Cardiac muscle cell (in vitro differentiated cells and primary cell): ENCODE results near the gene TRAF6. TPM values are rescaled to one million over a fixed set of nuclear protein-coding genes. Genes with fewer than 3 reads are reported as not detected.

Experiments used
- DNase-seq, 2 donors: peaks; one replicate each; pipeline versions ENCODE4 v3.0.0 to v3.0.0-alpha.2; 2010 to 2017; ENCODE audit warnings: low read depth in 1 of 2, low spot score in 1 of 2
- H3K27ac ChIP-seq: fragments of 200-600 bp; sonication (generic); 2 replicates; pipeline ENCODE4 v1.5.1; 2016
- H3K27me3 ChIP-seq: fragments of 200-600 bp; sonication (generic); 2 replicates; pipeline ENCODE4 v1.6.0; 2016; ENCODE audit warnings: control low read depth
- H3K36me3 ChIP-seq: fragments of 200-600 bp; sonication (generic); 2 replicates; pipeline ENCODE4 v1.5.1; 2016; ENCODE audit warnings: control low read depth
- H3K4me1 ChIP-seq: fragments of 200-600 bp; sonication (generic); 2 replicates; pipeline ENCODE4 v1.8.1; 2017; ENCODE audit warnings: low read depth, mild to moderate bottlenecking, mixed run types
- H3K4me3 ChIP-seq: fragments of 200-600 bp; sonication (generic); 2 replicates; pipeline ENCODE4 v1.5.1; 2016; ENCODE audit warnings: mild to moderate bottlenecking
- H3K9me3 ChIP-seq: fragments of 200-600 bp; sonication (generic); 2 replicates; pipeline ENCODE4 v1.5.1; 2017; ENCODE audit warnings: low read depth, mild to moderate bottlenecking, control low read depth
- polyA plus RNA-seq: library from polyadenylated mRNA; unstranded; fragments of >200 nt; fragmentation: Nextera tagmentation; extraction: Ambion mirVana; gene quantifications from 2 replicates; pipeline ENCODE4 v1.2.1, GENCODE V29; 2016
- total RNA-seq: library from RNA; depleted of rRNA; stranded (reverse); fragments of >200 nt; gene quantifications from 2 replicates; pipeline ENCODE4 v1.2.3, GENCODE V29; 2016
- TF ChIP-seq, protein P1 (sequence below): IDR thresholded peaks from 2 replicates; pipeline ENCODE4 v1.5.1; 2012; ENCODE audit warnings: low read depth, mild to moderate bottlenecking, low read length

Gene TRAF6
- total and polyA plus RNA-seq, 2 experiments from 2014 or later = 6.6 to 11.6 TPM

DNA sequence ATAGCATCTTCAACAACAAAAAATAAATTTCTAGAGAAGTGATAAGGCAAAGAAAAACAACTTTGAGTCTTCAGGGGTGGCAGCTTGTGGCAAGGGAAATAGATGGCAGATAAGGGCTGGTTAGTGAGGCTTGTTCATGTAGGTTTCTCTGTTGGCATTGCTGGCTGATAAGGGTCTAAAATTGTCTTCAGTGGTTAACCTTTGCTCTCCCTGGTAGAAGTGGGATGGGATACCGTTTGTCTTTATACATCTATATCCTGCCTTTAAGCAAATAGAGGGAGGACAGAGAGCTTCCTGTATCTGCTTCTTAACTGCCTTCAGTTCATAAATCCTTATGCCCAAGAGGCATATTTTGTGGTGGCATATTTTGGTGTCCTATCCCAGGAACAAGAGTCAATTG lies 57.1 kb downstream of the TRAF6 start:
- Histone ChIP-seq H3K9me3 (no peaks in the 10 kb centered on the region), H3K4me1 (peaks cover 9% of the 10 kb centered on the region), H3K27ac (no peak overlapping the region), H3K4me3 (no peak overlapping the region), H3K27me3 (peaks cover 12% of the 10 kb centered on the region), H3K36me3 (no peaks in the 10 kb centered on the region)
- TF ChIP-seq, protein P1, sequence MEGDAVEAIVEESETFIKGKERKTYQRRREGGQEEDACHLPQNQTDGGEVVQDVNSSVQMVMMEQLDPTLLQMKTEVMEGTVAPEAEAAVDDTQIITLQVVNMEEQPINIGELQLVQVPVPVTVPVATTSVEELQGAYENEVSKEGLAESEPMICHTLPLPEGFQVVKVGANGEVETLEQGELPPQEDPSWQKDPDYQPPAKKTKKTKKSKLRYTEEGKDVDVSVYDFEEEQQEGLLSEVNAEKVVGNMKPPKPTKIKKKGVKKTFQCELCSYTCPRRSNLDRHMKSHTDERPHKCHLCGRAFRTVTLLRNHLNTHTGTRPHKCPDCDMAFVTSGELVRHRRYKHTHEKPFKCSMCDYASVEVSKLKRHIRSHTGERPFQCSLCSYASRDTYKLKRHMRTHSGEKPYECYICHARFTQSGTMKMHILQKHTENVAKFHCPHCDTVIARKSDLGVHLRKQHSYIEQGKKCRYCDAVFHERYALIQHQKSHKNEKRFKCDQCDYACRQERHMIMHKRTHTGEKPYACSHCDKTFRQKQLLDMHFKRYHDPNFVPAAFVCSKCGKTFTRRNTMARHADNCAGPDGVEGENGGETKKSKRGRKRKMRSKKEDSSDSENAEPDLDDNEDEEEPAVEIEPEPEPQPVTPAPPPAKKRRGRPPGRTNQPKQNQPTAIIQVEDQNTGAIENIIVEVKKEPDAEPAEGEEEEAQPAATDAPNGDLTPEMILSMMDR = no peak
- DNase-seq = peak in 1 of 2 donors; percentile 12

DNA sequence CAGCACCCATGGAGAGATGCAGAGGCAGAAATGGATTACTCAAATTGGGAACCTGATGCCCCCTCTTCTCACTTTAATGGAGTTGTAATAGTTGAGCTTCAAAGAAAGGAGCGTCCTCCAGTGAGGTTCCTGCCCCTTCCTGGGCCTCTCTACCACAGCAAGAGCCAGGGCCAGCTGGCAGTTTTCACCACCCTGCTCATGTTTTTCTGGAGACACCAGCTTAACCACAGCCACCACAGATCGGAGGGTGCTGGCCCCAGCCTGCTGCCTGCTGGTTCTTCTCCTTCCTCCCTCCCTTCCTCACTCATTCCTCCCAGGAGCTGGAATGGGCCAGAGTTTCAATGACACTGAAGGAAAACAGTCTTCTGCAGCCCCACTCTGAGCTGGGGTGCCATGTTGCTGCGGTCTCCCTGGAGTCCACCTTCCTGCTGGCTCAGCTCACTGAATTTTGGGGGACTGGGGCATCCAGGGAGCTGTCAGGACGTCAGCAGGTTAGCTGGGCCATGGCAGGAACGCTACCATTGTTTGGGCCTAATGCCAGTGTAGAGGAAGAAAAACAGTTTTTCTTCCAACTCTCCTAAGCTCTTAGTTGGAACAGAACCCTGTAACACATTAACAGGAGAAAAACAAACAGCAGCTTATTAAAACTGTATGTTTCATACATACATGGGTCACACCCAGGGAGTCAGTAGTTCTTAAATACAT lies 57.7 kb downstream of the TRAF6 start:
- H3K27me3 ChIP-seq = peaks cover 17% of the 10 kb centered on the region

DNA sequence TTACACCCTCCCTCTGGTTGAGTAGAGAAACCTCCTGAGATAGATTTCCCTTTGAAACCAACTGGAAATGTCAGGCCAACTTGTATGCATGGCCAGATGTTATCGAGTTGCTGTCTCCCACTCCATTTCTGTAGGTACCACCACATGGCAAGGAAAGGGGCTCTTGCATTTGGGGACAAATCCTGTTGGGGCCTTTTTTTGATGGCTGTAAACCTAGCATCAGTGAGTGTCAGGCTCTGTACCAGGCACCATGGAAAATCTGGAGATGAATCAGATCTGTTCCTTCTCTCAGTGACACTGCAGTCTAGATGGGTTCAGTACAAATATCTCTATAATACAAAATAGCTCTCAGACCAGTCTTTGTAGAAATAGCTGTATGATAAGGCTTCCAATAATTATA lies 58.4 kb downstream of the TRAF6 start:
- H3K27me3 ChIP-seq = peaks cover 20% of the 10 kb centered on the region
- TF ChIP-seq, protein P1 = no peak
- H3K36me3 ChIP-seq = no peaks in the 10 kb centered on the region
- H3K27ac ChIP-seq = no peak overlapping the region
- DNase-seq = no peak
- H3K4me3 ChIP-seq = no peak overlapping the region
- H3K9me3 ChIP-seq = no peaks in the 10 kb centered on the region
- peaks cover 9% of the 10 kb centered on the region for H3K4me1 ChIP-seq

More for the DNA sequence above, 57.7 kb downstream of the TRAF6 start:
- Histone ChIP-seq H3K4me1 (peaks cover 9% of the 10 kb centered on the region), H3K36me3 (no peaks in the 10 kb centered on the region), H3K4me3 (no peak overlapping the region), H3K27ac (no peak overlapping the region), H3K9me3 (no peaks in the 10 kb centered on the region)
- DNase-seq = peak in 1 of 2 donors; percentile 74
- TF ChIP-seq, protein P1 = no peak

DNA sequence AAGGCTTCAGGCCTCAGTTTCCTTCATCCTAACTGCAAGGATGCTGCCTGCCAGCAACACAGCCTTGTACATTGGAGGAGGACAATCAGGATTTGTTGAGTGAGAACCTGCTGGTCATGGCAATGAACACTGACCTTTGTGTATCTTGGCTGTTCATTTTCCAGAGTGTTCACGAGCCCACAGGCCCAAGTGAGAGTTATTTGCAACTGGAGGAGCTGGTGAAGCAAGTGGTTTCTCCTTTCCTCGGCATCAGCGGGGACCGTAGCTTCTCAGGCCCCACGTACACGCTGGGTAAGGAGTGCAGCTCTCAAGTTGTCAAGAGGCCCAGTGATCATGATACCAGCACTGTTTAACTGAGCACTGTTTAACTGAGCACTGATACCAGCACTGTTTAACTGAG lies 59.0 kb downstream of the TRAF6 start:
- TF ChIP-seq, protein P1 = no peak
- H3K9me3 ChIP-seq = no peaks in the 10 kb centered on the region
- no peak for DNase-seq
- peaks cover 9% of the 10 kb centered on the region for H3K4me1 ChIP-seq
- H3K27ac ChIP-seq = no peak overlapping the region
- H3K36me3 ChIP-seq = no peaks in the 10 kb centered on the region
- H3K27me3 ChIP-seq = peaks cover 26% of the 10 kb centered on the region
- H3K4me3 ChIP-seq = no peak overlapping the region

DNA sequence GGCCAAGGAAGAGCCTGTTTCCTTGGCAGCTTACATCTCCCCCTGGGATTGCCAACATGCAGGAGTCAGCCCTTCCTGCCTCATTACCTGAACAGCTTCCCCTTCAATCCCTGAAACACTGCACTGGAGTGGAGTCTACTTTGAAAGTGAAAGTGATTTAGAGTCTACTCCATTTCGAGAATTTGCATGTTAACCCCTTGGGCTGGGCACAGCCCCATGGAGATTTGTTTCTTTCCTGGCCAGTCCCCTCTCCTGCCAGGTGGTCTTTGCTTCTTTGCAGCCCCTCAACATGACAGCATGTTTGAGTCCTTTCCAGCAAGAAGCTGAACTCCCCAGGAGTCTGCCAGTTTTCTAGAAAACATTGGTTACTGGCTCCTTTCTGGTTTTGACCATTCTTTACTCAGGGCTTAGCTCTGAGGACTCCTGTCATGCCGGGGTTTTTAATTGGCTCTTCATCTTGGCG lies 59.9 kb downstream of the TRAF6 start:
- Histone ChIP-seq H3K27me3 (peaks cover 31% of the 10 kb centered on the region), H3K4me1 (peaks cover 9% of the 10 kb centered on the region), H3K4me3 (no peak overlapping the region), H3K36me3 (no peaks in the 10 kb centered on the region), H3K9me3 (no peaks in the 10 kb centered on the region), H3K27ac (no peak overlapping the region)
- DNase-seq = no peak
- TF ChIP-seq, protein P1 = no peak
